NCI-H748 treated with DMSO at 0.1 percent for 48 hours (cell line): ENCODE results near the gene CHRNB2.
A peak's percentile ranks its signal among the peaks of the same experiment; 100 is the strongest.

ENCODE experiments used
- DNase-seq: peaks from one replicate; lab custom pipeline; 2025; lab: John Stamatoyannopoulos, UW

Gene CHRNB2

DNA sequence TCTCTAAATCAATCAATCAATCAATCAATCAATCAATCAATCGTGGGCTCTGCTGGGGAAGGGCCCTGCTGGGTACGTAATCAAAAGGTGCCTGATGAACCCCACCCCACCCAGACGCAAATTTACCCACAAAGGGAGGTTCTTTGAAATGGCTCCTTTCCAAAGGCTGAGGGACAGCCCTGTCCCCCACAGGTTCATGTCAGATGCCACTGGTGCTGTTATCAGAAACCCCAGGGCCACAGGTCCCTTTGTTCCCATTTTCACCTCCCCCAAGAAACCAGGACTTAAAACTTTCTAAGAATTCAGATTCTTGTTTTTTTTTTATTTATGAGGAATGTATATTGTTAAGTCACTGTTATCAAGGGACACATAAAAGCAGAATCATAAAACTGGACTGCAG lies 14.2 kb downstream of the CHRNB2 start:
- DNase-seq, result no peak

DNA sequence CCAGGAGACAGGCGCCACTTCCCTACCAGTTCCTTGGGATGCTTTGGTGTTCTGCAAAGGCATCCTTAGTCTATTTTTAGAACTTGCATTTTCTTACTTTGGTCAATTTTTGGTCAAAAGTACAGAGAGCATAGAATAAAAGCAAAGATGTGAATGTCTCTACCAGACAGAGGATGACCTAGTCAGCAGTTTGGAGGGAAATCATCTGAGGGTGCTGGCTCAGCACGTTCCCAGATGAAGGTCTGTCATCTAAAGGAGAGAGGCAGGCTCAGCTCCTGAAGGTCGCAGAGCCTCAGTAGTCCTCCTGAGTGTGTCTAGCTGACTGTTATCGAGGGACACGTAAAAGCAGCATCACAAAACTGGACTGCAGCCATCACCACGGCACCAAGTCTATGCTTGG lies 15.3 kb downstream of the CHRNB2 start:
- no peak for DNase-seq

DNA sequence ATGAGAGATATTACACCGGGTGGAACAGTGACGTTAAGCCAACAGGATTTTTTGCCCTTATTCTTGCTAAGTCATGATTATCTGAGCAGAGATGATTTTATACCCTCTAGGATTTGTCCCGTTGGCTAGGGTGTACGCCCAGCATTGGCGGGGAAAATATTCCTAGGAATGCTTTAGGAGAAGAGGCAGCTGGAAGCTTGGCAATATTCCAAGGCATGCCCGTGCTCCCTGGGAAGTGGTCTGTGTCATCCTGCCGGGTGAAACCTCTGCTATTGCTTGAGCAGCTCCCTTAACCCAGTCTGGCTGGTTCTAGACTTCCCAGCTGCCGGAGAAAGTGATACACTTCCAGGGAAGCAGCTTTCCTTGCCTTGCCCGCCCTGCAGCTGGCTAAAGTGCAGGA lies 16.2 kb downstream of the CHRNB2 start:
- no peak for DNase-seq

GRCh38 chr1:154584267-154584994 lies 16.9 kb downstream of the CHRNB2 start:
- no peak for DNase-seq

GRCh38 chr1:154586231-154586630 lies 18.7 kb downstream of the CHRNB2 start:
- DNase-seq, result no peak

DNA sequence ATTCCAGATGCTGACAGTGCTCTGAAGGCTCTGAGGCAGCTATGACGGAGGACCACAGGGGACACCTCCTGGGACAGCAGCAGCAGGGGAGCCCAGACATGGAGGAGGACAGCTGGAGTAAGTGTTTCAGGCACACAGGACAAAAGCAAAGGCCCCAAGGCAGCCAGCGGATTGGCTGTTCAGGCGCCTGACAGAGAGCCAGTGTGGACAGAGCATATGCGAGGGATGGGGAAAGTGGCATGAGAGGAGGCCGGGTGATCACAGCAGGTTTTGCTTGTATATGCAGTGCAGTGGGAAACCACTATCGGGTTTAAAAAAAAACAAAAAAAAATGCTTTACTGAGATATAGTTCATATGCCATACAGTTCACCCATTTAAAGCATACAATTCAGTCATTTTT lies 19.1 kb downstream of the CHRNB2 start:
- no peak for DNase-seq

DNA sequence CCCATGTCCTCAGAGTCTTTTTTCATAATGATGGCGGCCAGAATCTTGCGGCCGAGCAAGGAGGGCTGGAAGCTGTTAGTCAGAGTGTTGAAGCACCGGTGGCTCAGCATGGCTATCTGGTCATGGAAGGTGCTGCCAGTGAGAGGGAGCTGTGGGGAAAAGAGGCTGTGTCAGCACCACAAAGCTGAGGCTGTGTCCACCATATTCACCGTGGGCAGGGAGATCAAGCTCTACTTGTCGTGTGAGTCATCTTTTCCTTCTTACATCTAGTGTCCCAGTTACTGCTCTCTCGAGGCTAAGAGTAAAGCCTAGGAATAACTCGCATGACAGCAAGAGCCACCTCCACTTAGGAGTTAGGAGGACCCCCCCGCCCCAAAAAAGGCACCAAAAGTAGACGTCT lies 22.2 kb downstream of the CHRNB2 start:
- no peak for DNase-seq

GRCh38 chr1:154590756-154591155 lies 23.2 kb downstream of the CHRNB2 start:
- no peak for DNase-seq

DNA sequence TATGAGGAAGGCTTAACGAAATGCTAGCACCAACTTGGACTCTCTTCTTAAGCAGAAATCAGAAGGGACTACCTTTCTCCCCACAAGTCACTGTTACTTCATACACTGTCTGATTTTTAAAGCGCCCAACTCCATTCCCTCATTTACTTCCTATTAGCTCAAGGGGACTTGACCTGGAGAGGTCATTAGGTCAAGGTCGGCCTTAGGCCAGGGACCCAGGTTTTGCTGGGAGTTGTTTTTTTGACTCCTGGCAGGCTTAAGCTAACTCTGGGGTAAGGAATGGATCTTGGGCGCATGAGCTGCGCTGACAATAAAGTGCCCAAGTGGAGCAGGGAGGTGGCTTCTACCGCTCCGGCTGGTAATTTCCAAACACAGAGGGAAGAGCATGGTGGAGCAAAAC lies 23.6 kb downstream of the CHRNB2 start:
- no peak for DNase-seq

DNA sequence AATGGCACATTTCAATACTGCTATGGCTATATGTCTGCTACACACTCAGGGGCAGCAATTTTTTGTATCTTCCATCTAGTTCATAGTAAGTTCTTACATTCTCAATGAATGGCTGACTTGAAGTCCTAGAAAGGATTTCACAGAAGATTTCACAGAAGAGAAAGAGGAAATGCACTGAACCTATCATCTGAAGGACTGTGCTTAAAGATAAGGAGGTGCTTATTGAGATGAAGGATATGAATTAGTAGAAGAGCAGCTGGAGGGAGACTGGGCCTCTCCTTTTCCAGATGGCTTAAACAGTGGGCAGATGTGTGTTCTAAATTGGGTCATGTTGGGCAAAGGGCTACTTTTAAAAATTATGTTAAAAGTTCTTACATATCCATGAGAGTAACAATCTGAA lies 25.8 kb downstream of the CHRNB2 start:
- DNase-seq, result no peak

DNA sequence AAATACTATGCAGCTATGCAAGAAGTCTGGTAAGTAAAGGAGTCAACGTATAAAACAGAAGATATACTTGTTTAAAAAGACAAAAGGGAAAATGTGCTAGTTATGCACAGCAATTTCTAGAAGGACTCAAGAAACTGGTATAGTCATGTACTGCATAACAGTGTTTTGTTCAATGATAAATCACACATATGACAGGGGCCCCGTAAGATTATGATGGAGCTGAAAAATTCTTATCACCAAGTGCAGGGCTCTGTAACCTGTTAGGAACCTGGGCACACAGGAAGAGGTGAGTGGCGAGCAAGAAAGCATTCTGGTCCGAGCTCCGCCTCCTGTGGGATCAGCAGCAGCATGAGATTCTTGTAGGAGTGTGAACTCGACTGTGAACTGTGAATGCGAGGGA lies 27.2 kb downstream of the CHRNB2 start:
- no peak for DNase-seq

- DNase-seq, result no peak
These were observed 28.0 kb downstream of the CHRNB2 start for GRCh38 chr1:154595621-154596020.

DNA sequence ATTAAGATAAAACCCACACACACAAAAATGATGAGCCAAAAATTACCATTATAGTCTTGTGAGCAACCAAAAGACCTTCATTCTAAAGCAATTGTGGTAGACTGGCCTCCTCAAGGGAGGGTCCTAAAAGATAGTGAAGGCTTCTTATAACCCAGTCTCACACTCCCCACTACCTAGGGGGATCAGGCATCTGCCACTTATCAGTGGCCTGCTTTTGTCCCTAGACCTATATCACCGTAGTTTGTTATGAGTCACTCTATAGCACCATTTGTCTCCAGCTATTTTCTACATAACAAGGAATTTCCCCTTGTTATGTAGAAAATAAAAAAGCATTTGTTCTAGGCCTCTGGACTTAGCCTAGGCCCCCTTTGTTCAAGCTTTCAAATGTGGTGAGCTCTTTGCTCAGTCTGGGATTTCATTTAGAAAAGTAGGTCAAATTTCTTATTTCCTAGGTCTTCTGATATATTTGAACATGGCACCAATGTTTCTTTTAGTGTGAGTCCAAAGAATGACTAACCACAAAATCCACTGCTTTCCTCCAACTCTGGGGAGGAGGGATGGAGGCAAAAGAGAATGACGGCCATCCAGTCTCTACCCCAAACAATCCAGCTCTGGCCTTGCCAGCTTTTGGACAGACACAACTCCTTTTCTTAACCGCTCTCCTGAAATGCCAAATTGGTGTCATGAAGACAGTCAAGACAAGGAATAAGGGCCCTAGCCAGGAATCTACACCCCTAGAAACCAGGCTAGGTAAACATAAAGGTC lies 31.5 kb downstream of the CHRNB2 start:
- DNase-seq, result no peak

- DNase-seq, result no peak
These were observed 32.1 kb downstream of the CHRNB2 start for GRCh38 chr1:154599658-154600057.

GRCh38 chr1:154603317-154603716 lies 35.7 kb downstream of the CHRNB2 start:
- no peak for DNase-seq

DNA sequence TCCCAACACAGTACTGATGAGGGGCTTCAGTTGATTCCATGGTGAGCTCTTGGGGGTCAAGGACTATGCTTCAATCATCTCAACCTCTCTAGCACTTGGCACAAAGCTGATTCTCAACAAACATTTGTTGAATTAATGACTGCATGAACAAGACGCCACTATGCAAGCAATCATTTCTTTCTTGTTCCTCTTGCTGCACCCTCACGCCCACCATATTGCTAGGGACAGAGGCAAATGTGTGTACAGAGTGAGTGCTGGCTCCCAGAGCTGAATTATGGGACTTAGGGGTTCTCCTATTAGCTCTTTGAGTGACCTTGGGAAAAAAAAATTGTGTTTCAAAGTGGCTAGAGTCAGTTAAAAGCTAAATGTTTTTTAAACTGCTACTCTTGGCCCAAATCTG lies 38.0 kb downstream of the CHRNB2 start:
- no peak for DNase-seq

GRCh38 chr1:154607106-154607608 lies 39.6 kb downstream of the CHRNB2 start:
- DNase-seq, result no peak

GRCh38 chr1:154607609-154608396 lies 40.2 kb downstream of the CHRNB2 start, which contains the start of gene ADAR:
TSS of gene ADAR (minus strand) at chr1:154608186. CDS start at chr1:154608006, 180 bp downstream.
- peak; percentile 22 for DNase-seq

- DNase-seq, result peak; percentile 77
These were observed 41.1 kb downstream of the CHRNB2 start for GRCh38 chr1:154608397-154609270.

DNA sequence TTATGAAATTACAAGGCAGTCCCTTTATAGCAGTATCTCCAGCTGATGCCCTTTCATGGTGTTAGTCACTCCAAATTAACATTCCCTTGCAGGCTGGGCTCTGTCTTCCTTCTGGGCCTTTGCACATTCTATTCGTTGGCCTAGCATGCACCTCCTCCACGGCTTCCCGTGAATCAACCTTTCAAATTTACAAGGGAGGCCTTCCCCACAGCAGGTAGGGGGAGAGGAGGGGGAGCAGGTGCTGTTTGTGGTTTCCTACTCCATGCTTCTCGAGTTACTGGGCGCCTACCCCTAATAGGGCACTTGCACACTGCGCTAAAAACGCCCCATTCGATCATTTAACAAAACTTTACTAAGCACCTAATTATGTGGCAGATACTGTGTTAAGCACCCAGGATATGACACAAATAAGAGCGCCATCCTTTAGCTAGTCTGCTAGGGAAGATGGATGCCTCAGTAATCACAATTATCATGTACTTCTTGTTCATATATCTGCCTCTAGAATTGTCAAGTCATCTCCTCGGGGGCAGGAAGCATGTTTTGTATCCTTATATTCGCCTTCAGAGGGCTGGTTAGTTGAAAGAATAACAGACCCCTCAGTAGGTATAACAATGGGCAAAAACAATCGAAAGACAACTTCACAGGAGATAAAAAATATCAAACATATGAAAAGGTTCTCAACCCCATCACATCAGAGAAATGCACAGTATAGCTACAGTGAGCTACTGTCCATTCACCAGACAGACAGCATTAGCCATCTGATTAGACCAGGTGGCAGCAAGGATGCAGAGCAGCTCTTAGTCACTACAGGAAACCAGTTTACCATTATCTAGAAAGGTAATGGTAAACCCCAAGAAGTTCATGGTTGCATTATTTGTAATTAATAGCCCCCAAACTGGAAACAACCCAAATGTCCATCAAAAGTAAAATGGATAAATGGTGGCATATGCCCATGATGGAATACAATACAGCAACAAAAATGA lies 42.1 kb downstream of the CHRNB2 start:
- peak; percentile 8 for DNase-seq
